OCI-LY7 (cell line): Measurements from ENCODE around the gene KRT13.

ENCODE experiments used
- EZH2phosphoT487 ChIP-seq: fragments of 200-600 bp; sonication (generic); IDR thresholded peaks from 2 replicates; pipeline ENCODE4 v1.6.1; 2018; ENCODE audit warnings: low read depth, borderline replicate concordance, mild to moderate bottlenecking, mixed run types, antibody characterized with exemption, low read length, moderate library complexity, mixed read lengths
- TF ChIP-seq, protein P1 (sequence below): fragments of 200-600 bp; sonication (generic); conservative IDR thresholded peaks from 2 replicates; pipeline ENCODE4 v1.5.1; 2014; ENCODE audit warnings: mild to moderate bottlenecking, antibody characterized with exemption, low read length, moderate library complexity, mixed read lengths

DNA sequence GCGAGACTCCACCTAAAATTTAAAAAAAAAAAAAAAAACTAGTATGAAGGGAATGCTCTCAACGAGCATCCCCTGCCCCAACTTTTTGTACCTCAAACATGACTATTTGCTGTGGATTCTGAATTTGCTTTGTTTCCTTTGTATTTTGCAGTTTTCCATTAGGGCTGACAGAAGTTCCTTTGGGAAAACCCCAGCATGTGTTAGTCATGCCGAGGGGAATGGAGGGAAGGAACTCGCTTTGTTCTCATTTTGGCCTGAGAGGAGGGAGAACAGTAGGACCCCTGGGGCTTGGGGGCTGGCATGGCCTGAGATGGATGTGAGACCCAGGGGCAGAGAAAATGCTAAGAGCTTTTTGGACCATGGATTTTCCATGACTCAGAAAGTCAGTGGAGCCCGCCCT, 46.0 kb upstream of the KRT13 start:
- no peak for TF ChIP-seq EZH2phosphoT487
- TF ChIP-seq, protein P1, sequence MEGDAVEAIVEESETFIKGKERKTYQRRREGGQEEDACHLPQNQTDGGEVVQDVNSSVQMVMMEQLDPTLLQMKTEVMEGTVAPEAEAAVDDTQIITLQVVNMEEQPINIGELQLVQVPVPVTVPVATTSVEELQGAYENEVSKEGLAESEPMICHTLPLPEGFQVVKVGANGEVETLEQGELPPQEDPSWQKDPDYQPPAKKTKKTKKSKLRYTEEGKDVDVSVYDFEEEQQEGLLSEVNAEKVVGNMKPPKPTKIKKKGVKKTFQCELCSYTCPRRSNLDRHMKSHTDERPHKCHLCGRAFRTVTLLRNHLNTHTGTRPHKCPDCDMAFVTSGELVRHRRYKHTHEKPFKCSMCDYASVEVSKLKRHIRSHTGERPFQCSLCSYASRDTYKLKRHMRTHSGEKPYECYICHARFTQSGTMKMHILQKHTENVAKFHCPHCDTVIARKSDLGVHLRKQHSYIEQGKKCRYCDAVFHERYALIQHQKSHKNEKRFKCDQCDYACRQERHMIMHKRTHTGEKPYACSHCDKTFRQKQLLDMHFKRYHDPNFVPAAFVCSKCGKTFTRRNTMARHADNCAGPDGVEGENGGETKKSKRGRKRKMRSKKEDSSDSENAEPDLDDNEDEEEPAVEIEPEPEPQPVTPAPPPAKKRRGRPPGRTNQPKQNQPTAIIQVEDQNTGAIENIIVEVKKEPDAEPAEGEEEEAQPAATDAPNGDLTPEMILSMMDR = no peak
